Subcutaneous adipose tissue (tissue), 4 donors: ENCODE results near the gene UCHL1. TPM values are rescaled to one million over a fixed set of nuclear protein-coding genes. Genes with fewer than 3 reads are reported as not detected.

Experiments
- total RNA-seq, 4 donors: library from RNA; depleted of rRNA; stranded (reverse); fragments of >200 nt; gene quantifications; one replicate each; pipeline ENCODE4 v1.1.0, GENCODE V29; 2016
- TF ChIP-seq, protein P1 (sequence below): fragments of 450-650 bp; IDR thresholded peaks from one replicate; pipeline ENCODE4 v1.5.1; 2016; ENCODE audit warnings: low read depth, mild to moderate bottlenecking, control low read depth, antibody characterized with exemption, moderate library complexity

The UCHL1 gene
- total RNA-seq, 4 donors from 2014 or later: 31.5 to 442 (median 221) TPM

DNA sequence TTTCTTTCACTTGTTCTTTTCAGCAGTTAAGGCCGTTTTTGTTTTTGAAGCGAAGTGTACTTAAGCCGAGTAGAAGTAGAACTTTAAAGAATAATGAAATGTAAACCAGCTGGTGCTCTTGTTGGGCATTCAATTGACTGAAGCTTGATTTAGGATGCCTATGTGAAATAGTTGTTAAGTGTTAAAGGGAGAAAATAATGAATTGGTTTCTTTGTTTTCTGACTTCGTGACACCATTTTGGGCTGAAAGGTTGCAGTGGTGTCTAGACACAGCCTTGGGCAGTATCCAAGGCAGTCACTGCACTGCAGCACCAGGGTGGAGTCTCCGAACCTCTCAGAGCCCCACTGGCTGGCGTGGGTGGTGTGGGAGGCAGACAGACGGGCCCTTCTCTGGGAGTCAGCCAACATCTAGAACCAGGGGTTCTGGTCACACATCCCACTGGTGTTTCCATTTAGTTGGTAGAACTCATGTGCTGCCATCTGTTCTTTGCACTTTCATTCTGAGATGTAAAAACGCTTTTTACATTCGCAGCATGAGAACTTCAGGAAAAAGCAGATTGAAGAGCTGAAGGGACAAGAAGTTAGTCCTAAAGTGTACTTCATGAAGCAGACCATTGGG is 3.5 kb downstream of the UCHL1 start:
- TF ChIP-seq, protein P1, sequence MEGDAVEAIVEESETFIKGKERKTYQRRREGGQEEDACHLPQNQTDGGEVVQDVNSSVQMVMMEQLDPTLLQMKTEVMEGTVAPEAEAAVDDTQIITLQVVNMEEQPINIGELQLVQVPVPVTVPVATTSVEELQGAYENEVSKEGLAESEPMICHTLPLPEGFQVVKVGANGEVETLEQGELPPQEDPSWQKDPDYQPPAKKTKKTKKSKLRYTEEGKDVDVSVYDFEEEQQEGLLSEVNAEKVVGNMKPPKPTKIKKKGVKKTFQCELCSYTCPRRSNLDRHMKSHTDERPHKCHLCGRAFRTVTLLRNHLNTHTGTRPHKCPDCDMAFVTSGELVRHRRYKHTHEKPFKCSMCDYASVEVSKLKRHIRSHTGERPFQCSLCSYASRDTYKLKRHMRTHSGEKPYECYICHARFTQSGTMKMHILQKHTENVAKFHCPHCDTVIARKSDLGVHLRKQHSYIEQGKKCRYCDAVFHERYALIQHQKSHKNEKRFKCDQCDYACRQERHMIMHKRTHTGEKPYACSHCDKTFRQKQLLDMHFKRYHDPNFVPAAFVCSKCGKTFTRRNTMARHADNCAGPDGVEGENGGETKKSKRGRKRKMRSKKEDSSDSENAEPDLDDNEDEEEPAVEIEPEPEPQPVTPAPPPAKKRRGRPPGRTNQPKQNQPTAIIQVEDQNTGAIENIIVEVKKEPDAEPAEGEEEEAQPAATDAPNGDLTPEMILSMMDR: no peak

DNA sequence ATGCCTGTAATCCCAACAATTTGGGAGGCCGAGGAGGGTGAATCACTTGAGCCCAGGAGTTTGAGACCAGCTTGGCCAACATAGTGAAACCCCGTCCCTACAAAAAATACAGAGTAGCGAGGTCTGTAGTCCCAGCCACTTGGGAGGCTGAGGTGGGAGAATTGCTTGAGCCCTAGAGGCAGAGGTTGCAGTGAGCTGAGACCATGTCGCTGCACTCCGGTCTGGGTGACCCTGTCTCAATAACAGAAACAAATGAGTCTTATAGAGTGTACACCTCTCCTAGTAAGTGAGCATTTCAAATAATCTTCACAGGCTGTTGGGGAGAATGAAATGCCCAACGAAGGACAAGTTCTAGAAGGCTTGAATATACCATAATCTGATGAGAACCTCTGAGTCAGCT is 5.5 kb downstream of the UCHL1 start:
- TF ChIP-seq, protein P1: no peak

DNA sequence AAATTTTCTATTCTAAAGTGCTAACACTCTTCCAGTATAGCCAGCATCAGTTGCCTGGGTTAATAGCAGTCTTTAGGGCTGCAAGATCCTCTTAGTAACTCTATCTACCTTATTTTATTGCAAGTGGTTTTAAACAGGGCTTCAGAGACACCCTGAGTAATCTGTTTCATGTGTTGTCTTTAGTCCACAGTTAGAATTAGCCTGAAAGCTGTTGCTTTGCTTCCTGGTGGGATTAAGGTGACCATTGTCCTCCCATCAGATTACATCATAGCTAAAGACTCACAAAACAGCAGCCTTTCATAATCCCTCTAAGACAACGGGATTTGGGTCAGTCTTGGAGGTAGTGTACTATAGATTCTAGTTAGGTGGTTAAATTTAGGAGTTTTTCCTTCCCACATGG is 7.5 kb downstream of the UCHL1 start:
- TF ChIP-seq, protein P1: no peak

DNA sequence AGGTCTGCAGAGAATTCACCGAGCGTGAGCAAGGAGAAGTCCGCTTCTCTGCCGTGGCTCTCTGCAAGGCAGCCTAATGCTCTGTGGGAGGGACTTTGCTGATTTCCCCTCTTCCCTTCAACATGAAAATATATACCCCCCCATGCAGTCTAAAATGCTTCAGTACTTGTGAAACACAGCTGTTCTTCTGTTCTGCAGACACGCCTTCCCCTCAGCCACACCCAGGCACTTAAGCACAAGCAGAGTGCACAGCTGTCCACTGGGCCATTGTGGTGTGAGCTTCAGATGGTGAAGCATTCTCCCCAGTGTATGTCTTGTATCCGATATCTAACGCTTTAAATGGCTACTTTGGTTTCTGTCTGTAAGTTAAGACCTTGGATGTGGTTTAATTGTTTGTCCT is 11.3 kb downstream of the UCHL1 start:
- TF ChIP-seq, protein P1: no peak

DNA sequence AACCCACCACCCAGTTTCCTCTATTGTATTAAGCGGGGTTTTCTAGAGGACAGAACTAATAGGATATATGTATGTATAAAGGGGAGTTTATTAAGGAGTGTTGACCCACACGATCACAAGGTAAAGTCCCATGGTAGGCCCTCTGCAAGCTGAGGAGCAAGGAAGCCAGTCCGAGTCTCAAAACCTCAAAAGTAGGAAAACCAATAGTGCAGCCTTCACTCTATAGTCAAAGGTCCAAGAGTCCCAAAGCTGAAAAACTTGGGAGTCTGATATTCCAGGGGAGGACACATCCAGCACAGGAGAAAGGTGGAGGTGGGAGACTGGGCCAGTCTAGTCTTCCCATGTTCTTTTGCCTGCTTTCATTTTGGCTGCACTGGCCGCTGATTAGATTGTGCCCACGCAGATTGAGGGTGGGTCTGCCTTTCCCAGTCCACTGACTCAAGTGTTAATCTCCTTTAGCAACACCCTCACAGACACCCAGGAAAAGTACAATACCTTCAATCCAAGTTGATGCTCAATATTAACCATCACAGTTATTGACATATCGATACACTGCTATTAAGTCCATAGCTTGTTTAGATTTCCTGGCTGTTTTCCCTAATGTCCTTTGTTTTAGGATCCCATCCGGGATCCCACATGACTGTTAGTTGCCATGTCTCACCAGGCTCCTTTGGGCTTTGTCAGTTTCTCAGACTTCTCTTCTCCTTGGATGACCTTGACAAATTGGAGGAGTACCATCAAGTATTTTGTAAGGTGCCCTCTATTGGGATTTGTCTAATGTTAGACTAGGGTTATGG is 12.2 kb downstream of the UCHL1 start:
- TF ChIP-seq, protein P1: no peak

DNA sequence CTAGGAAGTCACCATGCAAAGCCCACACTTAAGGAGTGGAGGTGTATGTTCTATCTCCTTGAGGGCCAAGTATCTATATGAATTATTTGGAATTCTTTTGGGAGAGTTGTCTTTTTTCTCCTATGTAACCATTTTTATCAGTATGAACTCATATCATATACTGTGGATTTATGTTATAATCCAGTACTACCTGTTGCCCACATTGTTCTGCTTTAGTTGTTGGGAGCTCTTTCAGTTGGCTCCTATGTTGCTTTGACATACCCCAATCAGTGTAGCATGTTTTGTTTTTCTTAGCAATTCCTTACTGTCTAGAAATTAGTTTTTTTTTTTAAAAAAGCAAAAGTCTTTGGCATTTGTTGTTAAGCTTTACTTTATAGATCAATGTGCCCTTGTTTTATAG is 13.0 kb downstream of the UCHL1 start:
- TF ChIP-seq, protein P1: no peak

DNA sequence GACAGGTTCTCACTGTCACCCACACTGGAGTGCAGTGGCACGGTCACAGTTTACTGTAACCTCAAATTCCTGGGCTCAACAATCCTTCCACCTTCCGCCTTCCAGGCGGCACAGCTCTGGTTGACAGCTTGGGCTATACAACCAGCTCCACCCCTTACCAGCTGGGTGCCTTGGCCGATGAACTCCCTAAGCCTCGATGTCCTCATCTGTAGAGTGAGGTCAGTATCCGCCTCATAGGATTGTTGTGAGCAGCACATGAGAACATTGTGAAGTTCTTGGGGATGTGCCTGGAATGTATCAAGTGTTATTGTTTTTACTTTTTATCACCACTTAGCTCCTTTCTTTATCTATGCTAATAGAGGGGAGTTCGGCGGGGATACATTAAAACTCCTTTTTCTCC is 23.3 kb downstream of the UCHL1 start:
- TF ChIP-seq, protein P1: no peak
